Smooth muscle cell of trachea (primary cell): ENCODE data around the gene MPP7. TPM values are rescaled to one million over a fixed set of nuclear protein-coding genes. Genes with fewer than 3 reads are reported as not detected.

Experiments used
- total RNA-seq: library from RNA; depleted of rRNA; stranded (reverse); fragments of >200 nt; gene quantifications from 2 replicates; pipeline ENCODE4 v1.2.1, GENCODE V29; 2014

Gene MPP7
- total RNA-seq = under 0.01 and 0.29 TPM in 2 replicates

GRCh38 chr10:28302638-28303488 is at the start of gene MPP7:
MPP7 (minus strand) TSS chr10:28303064; CDS start chr10:28238604, 64,460 bp downstream.

Other genes starting within 250 kb of the MPP7 start
- 48.6 and 53.8 TPM in 2 replicates for gene WAC, start 230.1 kb upstream of the MPP7 start, total RNA-seq